H1 (cell line): Measurements from ENCODE around the gene GNG13. TPM values are rescaled to one million over a fixed set of nuclear protein-coding genes. Genes with fewer than 3 reads are reported as not detected.

Source experiments
- CTCF ChIA-PET: fragments of 300-600 bp; sonication (Branson Sonifier 250); formaldehyde crosslinking; loops from one replicate; lab custom pipeline; 2021; ENCODE audit not compliant: partially characterized antibody; lab: Charles Lee
- POLR2A ChIA-PET: fragments of 300-600 bp; sonication (Branson Sonifier 250); formaldehyde crosslinking; loops from one replicate; lab custom pipeline; 2021; ENCODE audit warnings: inconsistent platforms; ENCODE audit not compliant: partially characterized antibody; lab: Charles Lee
- DNase-seq, 2 experiments: peaks; one replicate each; pipeline versions ENCODE4 v3.0.0 to v3.0.0-alpha.2; 2010 to 2022; ENCODE audit warnings: low spot score in 2 of 2, low read depth in 1 of 2, mixed read lengths in 1 of 2
- FAIRE-seq: peaks from 2 replicates; lab custom pipeline; 2011; peaks lifted over from hg19 to GRCh38; lab: Jason Lieb, UNC
- H2AFZ ChIP-seq: 2 replicates; pipeline ENCODE4 v1.8.1; 2012; ENCODE audit warnings: low read length, inconsistent platforms
- H2AK5ac ChIP-seq: 2 replicates; pipeline ENCODE4 v1.6.1; 2013; ENCODE audit warnings: low read depth, low read length
- H2BK120ac ChIP-seq: replicated peaks from 2 replicates; pipeline ENCODE3; 2013; ENCODE audit warnings: low read depth, low read length, inconsistent platforms
- H2BK12ac ChIP-seq: 2 replicates; pipeline ENCODE4 v1.6.1; 2013; ENCODE audit warnings: low read depth, low read length
- H2BK15ac ChIP-seq: 2 replicates; pipeline ENCODE4 v1.6.1; 2013; ENCODE audit warnings: low read length
- H2BK20ac ChIP-seq: 2 replicates; pipeline ENCODE4 v1.6.1; 2013; ENCODE audit warnings: low read length
- H2BK5ac ChIP-seq: 2 replicates; pipeline ENCODE4 v1.6.1; 2013; ENCODE audit warnings: low read depth, low read length
- H3K14ac ChIP-seq: 2 replicates; pipeline ENCODE4 v1.6.1; 2013; ENCODE audit warnings: inconsistent platforms; ENCODE audit not compliant: insufficient read length
- H3K18ac ChIP-seq: 2 replicates; pipeline ENCODE4 v1.6.1; 2013; ENCODE audit warnings: low read length; ENCODE audit errors: extremely low read depth
- H3K23ac ChIP-seq: 2 replicates; pipeline ENCODE4 v1.6.1; 2013; ENCODE audit warnings: inconsistent platforms; ENCODE audit not compliant: insufficient read length
- H3K23me2 ChIP-seq: 2 replicates; pipeline ENCODE4 v1.6.1; 2013; ENCODE audit warnings: low read depth, low read length
- H3K27ac ChIP-seq: 2 replicates; pipeline ENCODE4 v1.6.1; 2011; ENCODE audit warnings: low read depth, low read length, inconsistent platforms
- H3K27me3 ChIP-seq, 4 experiments: replicated peaks in 1 of 4; 1 replicate in 1 of 4; 2 replicates in 3 of 4; pipeline versions ENCODE4 v1.6.1 to v1.8.1; 2011 to 2013; ENCODE audit warnings: low read length in 3 of 4, mild to moderate bottlenecking in 3 of 4, inconsistent platforms in 2 of 4, mixed read lengths in 2 of 4, moderate library complexity in 1 of 4; ENCODE audit not compliant: control insufficient read depth in 3 of 4, insufficient read depth in 3 of 4; ENCODE audit errors: extremely low read depth in 1 of 4
- H3K36me3 ChIP-seq, 4 experiments: 2 replicates each; pipeline versions ENCODE4 v1.6.1 to v1.8.1; 2011 to 2013; ENCODE audit warnings: mild to moderate bottlenecking in 4 of 4, low read length in 3 of 4, moderate library complexity in 2 of 4, control low read depth in 1 of 4, inconsistent platforms in 1 of 4; ENCODE audit not compliant: insufficient read depth in 4 of 4, control insufficient read depth in 2 of 4
- H3K4ac ChIP-seq: replicated peaks from 2 replicates; pipeline ENCODE3; 2013; ENCODE audit warnings: low read length, low read depth, mixed read lengths, inconsistent platforms; ENCODE audit not compliant: insufficient read length
- H3K4me1 ChIP-seq, 4 experiments: replicated peaks in 1 of 4; 1 replicate in 1 of 4; 2 replicates in 3 of 4; pipeline versions ENCODE4 v1.6.1 to v1.8.1; 2011 to 2013; ENCODE audit warnings: low read length in 3 of 4, inconsistent platforms in 2 of 4, mixed read lengths in 1 of 4; ENCODE audit not compliant: insufficient read depth in 4 of 4, control insufficient read depth in 3 of 4
- H3K4me2 ChIP-seq, 2 experiments: 2 replicates each; pipeline versions ENCODE4 v1.6.1 to v1.8.1; 2011 to 2013; ENCODE audit warnings: low read depth in 2 of 2, low read length in 2 of 2, control low read depth in 1 of 2, inconsistent platforms in 1 of 2, mild to moderate bottlenecking in 1 of 2; ENCODE audit not compliant: insufficient read depth in 1 of 2
- H3K4me3 ChIP-seq, 4 experiments: fragments of 200-600, 300-600 bp in 1 of 4; sonication (generic), shearing (Covaris generic), sonication (Bioruptor Twin) in 1 of 4; 2 replicates each; pipeline versions ENCODE4 v1.5.1 to v1.8.1; 2011 to 2016; ENCODE audit warnings: low read length in 4 of 4, low read depth in 3 of 4, control low read depth in 2 of 4, inconsistent platforms in 2 of 4, mild to moderate bottlenecking in 2 of 4, mixed read lengths in 1 of 4, moderate library complexity in 1 of 4; ENCODE audit not compliant: insufficient read depth in 2 of 4; ENCODE audit errors: extremely low read depth in 1 of 4
- H3K56ac ChIP-seq: replicated peaks from 2 replicates; pipeline ENCODE3; 2013; ENCODE audit warnings: low read depth, mild to moderate bottlenecking, mixed read lengths, low read length, inconsistent platforms; ENCODE audit not compliant: insufficient read length
- H3K79me1 ChIP-seq: 2 replicates; pipeline ENCODE4 v1.6.1; 2013; ENCODE audit warnings: low read depth, low read length, control low read depth
- H3K79me2 ChIP-seq, 2 experiments: 2 replicates each; pipeline versions ENCODE4 v1.6.1 to v1.8.1; 2012 to 2013; ENCODE audit warnings: low read length in 2 of 2, mild to moderate bottlenecking in 2 of 2, inconsistent platforms in 1 of 2; ENCODE audit not compliant: insufficient read depth in 2 of 2, control insufficient read depth in 1 of 2
- H3K9ac ChIP-seq, 4 experiments: replicated peaks in 1 of 4; 1 replicate in 1 of 4; 2 replicates in 3 of 4; pipeline versions ENCODE4 v1.6.1 to v1.8.1; 2011 to 2013; ENCODE audit warnings: low read depth in 3 of 4, low read length in 3 of 4, control low read depth in 2 of 4, mild to moderate bottlenecking in 2 of 4, moderate library complexity in 2 of 4, inconsistent platforms in 1 of 4; ENCODE audit errors: extremely low read depth in 1 of 4
- H3K9me3 ChIP-seq, 2 experiments: 2 replicates each; pipeline versions ENCODE4 v1.6.1 to v1.8.1; 2012 to 2013; ENCODE audit warnings: mild to moderate bottlenecking in 2 of 2, moderate library complexity in 2 of 2, control low read depth in 1 of 2, inconsistent platforms in 1 of 2, low read depth in 1 of 2, low read length in 1 of 2, mixed read lengths in 1 of 2; ENCODE audit not compliant: insufficient read depth in 2 of 2
- H4K20me1 ChIP-seq, 2 experiments: replicated peaks in 1 of 2; 2 replicates each; pipeline versions ENCODE3 to v1.8.1; 2011 to 2013; ENCODE audit warnings: inconsistent platforms in 2 of 2, low read length in 2 of 2, mild to moderate bottlenecking in 1 of 2; ENCODE audit not compliant: insufficient read depth in 2 of 2, control insufficient read depth in 1 of 2
- H4K5ac ChIP-seq: 2 replicates; pipeline ENCODE4 v1.6.1; 2013; ENCODE audit warnings: low read length, low read depth, mixed read lengths, inconsistent platforms; ENCODE audit not compliant: insufficient read length
- H4K8ac ChIP-seq: 2 replicates; pipeline ENCODE4 v1.8.0; 2013; ENCODE audit warnings: mild to moderate bottlenecking, moderate library complexity, low read length, inconsistent platforms; ENCODE audit not compliant: insufficient read depth; ENCODE audit errors: extremely low read depth
- H4K91ac ChIP-seq: replicated peaks from 2 replicates; pipeline ENCODE3; 2013; ENCODE audit warnings: low read length, mixed read lengths, inconsistent platforms; ENCODE audit not compliant: insufficient read length
- BRCA1 ChIP-seq: IDR thresholded peaks from 2 replicates; pipeline ENCODE4 v1.6.1; 2012; ENCODE audit warnings: low read depth, low read length, improper control_type of control experiment
- MAFK ChIP-seq: IDR thresholded peaks from 2 replicates; pipeline ENCODE4 v1.6.1; 2012; ENCODE audit warnings: low read depth, mild to moderate bottlenecking, improper control_type of control experiment, low read length
- SRF ChIP-seq: IDR thresholded peaks from 2 replicates; pipeline ENCODE4 v1.6.1; 2011; ENCODE audit warnings: mild to moderate bottlenecking, low read depth, low read length, moderate library complexity
- TAF7 ChIP-seq: optimal IDR thresholded peaks from 2 replicates; pipeline ENCODE3; 2011; ENCODE audit warnings: low read depth, mild to moderate bottlenecking, inconsistent platforms, low read length, moderate library complexity, borderline replicate concordance
- WGBS, 2 experiments: shearing (Covaris generic) in 1 of 2; methylation state at CpG; one replicate each; pipeline versions ENCODE4 v1.1.6 to v1.1.7; 2013 to 2015; ENCODE audit warnings: low lambda C conversion rate in 2 of 2, mixed read lengths in 2 of 2, inconsistent platforms in 1 of 2, low coverage in 1 of 2, missing lambda C conversion rate in 1 of 2; ENCODE audit not compliant: insufficient replicate concordance in 2 of 2, insufficient coverage in 1 of 2, insufficient read length in 1 of 2; ENCODE audit errors: extremely low coverage in 1 of 2, missing lambda C conversion rate in 1 of 2; 5-methylcytosine and 5-hydroxymethylcytosine counted together
- polyA plus RNA-seq, 7 experiments: library from polyadenylated mRNA; depleted of rRNA in 3 of 7; stranded (reverse) in 5 of 7; unstranded in 2 of 7; fragments of >200 nt in 5 of 7; fragments of 200-250 nt in 2 of 7; gene quantifications; 1 replicate in 5 of 7; 2 replicates in 1 of 7; 4 replicates in 1 of 7; pipeline versions ENCODE4 v1.2.1 to v1.2.3, GENCODE V29; 2011 to 2013; ENCODE audit warnings: missing spikeins in 2 of 7, mixed read lengths in 2 of 7
- total RNA-seq: library from RNA; stranded (reverse); fragmentation: NEBNext Ultra II Directional; extraction: Animal tissue kit (Norgen Biotek cat#: 25700); gene quantifications from 2 replicates; pipeline ENCODE4 v1.2.1, GENCODE V29; 2021

The GNG13 gene
- total and polyA plus RNA-seq, 2 of the 8 experiments (the other 6 are each of a cell fraction or from before 2014, with no cell fraction given): not detected

DNA sequence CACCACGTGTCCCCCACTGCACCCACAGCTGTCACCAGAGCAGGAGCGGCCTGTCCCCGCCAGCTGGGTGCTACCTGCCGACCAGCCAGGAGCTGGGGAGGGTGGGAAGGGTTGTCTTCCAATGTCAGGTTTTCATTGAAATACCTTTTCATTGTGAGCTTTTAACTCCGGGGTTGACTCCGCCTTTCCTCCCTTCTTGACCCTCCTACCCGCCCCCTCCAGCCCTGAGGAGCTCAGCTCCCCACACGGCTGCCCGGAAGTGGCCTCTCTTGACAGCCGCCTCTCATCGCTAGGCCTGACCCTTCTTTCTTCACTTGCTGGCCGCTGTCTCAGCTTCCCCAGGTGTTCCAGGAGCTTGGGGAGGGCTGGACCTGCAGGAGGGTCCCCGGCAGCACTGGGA, 21.2 kb upstream of the GNG13 start:
- H3K79me1 ChIP-seq: no peaks in the 10 kb centered on the region
- H3K4ac ChIP-seq: no peak overlapping the region
- H3K56ac ChIP-seq: no peak overlapping the region
- H2AFZ ChIP-seq: no peak overlapping the region
- no peak overlapping the region for H3K14ac ChIP-seq
- no peak for TF ChIP-seq TAF7
- TF ChIP-seq BRCA1: no peak
- TF ChIP-seq MAFK: no peak
- no peak for TF ChIP-seq SRF
- H4K8ac ChIP-seq: no peak overlapping the region
- H3K4me2 ChIP-seq: no peak overlapping the region
- H2BK15ac ChIP-seq: no peak overlapping the region
- 0 out of 7 replicates have a peak, but pooled peaks cover 0 to 2% (median 0%) of the 10 kb centered on the region in 4 experiments for H3K27me3 ChIP-seq
- no peak overlapping the region for H2BK12ac ChIP-seq
- no peak for FAIRE-seq
- no peak overlapping the region for H4K91ac ChIP-seq
- H3K27ac ChIP-seq: no peak overlapping the region
- H2BK120ac ChIP-seq: no peak overlapping the region
- peaks cover 4 to 16% of the 10 kb centered on the region in 2 experiments; a peak in 3 of 4 replicates for H3K9me3 ChIP-seq
- 80% methylated on average over 10 of the region's 13 CpGs; no CpG with 5 or more reads in 1 of the 2 experiments for WGBS, 2 experiments
- H2BK20ac ChIP-seq: no peak overlapping the region
- no peak overlapping the region for H3K23ac ChIP-seq
- no peak overlapping the region for H2AK5ac ChIP-seq
- peaks cover 0 to 14% (median 0%) of the 10 kb centered on the region in 4 experiments; a peak in 2 of 7 replicates for H3K4me1 ChIP-seq
- no peak overlapping the region for H3K9ac ChIP-seq
- H4K20me1 ChIP-seq: peaks cover 0 to 6% of the 10 kb centered on the region in 2 experiments
- no peaks in the 10 kb centered on the region for H3K36me3 ChIP-seq
- POLR2A ChIA-PET: no interaction called here
- H4K5ac ChIP-seq: no peak overlapping the region
- no peak overlapping the region for H3K4me3 ChIP-seq
- H3K18ac ChIP-seq: no peak overlapping the region
- no peaks in the 10 kb centered on the region for H3K79me2 ChIP-seq
- CTCF ChIA-PET: no interaction called here
- H2BK5ac ChIP-seq: no peak overlapping the region
- no peak for DNase-seq
- H3K23me2 ChIP-seq: no peaks in the 10 kb centered on the region
